GM21367 (cell line): ENCODE results near the gene HMGA1.
"Not testable (repeated sequence)": the region's sequence is repeated elsewhere in the genome, so short reads cannot be mapped to it uniquely, and the experiment has no call there.

ENCODE experiments used
- ATAC-seq: cut with Tn5 transposase; IDR thresholded peaks from one replicate; pipeline ENCODE4 v1.9.1; 2021; ENCODE audit not compliant: unreplicated experiment

The HMGA1 gene

DNA sequence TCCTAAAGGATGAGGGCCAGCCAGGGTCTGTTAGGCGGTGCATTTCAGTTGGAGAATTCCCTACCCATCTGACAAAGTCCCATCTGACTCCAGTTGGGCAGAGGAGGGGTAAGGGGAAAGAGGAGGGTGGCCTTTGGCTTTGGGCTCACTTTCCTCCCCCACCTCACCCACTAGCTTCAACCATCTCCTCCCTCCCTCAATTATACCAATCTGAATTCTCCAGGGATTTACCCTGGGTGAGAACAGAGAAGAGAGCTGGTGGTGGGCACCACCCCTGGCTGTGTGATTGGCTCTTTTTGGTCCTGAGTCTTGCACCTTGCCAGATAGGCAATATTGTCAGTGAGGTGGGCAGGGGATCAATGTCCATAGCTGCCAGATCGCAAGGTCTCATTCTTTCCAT, 3.2 kb downstream of the HMGA1 start:
- ATAC-seq, result no peak

DNA sequence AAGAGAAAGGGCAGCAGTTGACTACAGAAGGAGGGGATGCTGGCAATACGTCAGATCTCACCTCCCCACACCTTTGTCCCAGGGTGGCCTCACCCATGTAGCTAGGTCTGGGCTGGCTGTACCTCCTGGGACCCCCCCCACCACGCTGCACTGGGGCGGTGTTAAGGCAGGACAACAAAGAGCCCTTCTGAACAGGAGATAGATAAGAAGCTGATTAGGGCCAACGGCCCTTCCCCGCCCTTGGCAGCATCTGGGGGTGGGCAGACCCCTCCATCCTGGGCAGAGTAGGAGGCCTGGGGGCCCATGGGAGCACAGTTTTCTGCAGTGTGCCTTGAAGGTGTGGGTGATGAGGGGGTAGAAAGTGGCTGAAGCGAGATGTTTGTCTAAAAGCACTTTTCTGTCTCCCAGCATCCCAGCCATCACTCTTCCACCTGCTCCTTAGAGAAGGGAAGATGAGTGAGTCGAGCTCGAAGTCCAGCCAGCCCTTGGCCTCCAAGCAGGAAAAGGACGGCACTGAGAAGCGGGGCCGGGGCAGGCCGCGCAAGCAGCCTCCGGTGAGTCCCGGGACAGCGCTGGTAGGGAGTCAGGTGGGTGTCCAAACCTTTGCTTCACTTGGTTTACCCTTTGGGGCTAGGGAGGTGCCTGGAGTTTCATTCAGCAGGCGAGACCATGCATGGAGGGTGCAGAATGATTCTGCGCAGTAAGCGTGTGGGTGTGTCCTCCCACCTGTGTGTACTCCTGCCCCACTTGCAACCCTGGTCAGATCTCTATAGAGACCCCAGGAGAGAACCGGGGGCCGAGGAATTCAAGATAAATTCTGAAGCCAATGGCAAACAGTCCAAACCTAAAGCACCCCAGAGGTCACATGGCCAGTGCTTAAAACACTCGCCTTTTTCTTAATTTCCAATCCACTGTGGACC, 3.9 kb downstream of the HMGA1 start:
- no peak for ATAC-seq

DNA sequence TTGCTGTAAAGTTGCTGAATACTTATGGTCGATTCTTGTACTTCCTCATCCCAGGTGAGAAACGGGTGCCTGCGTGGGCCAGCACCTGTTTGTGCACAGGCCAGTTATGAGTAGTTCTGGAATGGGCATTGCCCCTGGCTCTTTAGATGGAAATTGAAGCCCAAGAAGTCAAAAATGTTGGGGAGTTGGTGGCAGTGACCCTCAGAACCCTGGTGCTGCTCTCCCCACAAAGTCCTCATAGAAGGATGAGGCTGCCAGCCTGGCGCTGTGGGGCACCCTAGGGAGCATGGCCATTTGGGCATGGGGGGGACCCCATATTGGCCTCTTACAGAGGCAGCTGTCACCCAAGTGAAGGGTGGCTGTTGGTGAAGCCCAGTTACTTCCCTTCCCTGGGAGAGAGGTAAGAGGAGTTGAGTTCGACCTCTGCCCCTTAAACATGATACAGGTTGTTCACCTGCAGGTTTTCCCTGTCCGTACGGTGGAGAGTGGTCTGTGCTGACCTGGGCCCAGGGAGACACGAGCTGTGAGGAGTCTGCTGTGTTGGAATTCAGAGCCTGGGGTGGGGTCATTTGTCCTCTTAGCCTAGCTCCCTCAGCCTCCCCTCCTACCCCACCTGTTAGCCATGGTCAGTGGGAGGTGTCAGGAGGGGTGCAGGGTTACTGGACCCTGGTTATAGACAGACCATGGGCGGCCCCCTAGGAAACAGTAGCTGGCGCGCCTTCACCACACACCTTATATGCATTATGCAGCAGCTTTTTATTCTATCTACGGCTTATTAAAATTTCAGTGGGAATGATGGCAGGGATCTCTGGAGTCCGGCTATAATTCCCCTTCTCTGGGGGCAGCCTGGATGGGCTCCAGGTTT, 4.9 kb downstream of the HMGA1 start:
- ATAC-seq, result no peak

DNA sequence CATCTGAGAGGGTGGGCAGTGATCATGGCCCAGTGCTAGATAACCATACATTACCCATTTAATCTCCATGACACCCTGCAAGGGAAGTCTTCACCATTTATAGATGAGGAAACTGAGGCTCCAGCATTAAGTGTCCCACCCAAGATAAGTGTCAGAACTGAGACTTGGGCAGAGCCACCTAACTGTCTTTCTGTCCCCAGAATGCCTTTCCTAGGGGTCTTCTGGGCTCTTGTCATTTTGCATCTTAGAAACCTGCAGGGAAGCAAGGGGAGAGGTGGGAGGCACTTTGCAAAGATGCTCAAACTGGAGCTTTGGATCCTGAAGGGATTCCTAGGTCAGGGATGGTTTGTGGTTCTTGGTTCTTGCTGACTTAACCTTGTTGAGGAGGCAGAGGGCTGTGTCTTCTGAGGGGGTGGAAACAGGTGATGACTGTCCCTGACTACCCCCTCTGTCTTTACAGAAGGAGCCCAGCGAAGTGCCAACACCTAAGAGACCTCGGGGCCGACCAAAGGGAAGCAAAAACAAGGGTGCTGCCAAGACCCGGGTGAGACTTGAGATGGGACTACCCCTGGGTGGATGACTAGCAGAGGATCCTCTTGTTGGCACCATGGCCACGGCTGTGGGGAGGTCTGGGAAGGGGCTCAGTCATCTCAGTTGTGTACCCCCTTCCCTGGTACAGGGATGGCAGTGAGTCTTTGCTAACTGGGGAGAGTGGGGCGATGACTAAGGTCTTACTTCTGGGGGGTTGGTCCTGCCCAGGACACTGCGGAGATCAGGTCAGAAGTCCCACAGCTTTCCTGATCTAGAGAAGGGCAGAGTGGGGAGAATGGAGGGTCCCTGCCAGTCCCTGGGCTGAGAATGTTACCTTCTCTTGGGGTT, 5.8 kb downstream of the HMGA1 start:
- ATAC-seq, result no peak

DNA sequence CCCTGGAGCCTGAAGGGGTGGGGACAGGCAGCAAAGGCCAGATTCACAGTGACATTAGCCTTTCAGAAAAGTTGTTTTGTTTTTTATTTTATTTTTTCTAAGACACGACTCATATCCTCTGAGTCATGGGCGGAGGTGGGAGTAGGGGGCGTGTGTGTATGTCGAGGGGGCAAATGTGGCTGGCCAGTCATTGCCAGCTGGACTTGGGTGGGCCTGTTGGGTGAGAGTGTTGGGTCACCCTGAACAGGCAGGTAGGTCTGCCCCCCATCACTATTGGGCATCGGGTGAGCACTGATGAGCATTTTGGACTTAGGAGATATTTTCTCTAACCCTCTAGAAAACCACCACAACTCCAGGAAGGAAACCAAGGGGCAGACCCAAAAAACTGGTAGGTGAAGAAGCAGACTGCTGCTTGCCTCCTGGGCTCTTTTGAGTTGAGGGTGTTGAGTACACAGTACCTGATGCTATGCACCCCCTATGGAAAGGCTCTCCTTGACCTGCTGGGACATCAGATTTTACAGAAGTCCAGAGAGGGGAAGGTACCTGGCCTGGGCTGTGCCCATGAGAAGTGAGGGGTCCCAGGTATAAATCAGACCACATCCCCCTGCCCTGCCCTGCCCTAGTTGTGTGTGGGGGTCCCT, 6.6 kb downstream of the HMGA1 start:
- ATAC-seq, result no peak

DNA sequence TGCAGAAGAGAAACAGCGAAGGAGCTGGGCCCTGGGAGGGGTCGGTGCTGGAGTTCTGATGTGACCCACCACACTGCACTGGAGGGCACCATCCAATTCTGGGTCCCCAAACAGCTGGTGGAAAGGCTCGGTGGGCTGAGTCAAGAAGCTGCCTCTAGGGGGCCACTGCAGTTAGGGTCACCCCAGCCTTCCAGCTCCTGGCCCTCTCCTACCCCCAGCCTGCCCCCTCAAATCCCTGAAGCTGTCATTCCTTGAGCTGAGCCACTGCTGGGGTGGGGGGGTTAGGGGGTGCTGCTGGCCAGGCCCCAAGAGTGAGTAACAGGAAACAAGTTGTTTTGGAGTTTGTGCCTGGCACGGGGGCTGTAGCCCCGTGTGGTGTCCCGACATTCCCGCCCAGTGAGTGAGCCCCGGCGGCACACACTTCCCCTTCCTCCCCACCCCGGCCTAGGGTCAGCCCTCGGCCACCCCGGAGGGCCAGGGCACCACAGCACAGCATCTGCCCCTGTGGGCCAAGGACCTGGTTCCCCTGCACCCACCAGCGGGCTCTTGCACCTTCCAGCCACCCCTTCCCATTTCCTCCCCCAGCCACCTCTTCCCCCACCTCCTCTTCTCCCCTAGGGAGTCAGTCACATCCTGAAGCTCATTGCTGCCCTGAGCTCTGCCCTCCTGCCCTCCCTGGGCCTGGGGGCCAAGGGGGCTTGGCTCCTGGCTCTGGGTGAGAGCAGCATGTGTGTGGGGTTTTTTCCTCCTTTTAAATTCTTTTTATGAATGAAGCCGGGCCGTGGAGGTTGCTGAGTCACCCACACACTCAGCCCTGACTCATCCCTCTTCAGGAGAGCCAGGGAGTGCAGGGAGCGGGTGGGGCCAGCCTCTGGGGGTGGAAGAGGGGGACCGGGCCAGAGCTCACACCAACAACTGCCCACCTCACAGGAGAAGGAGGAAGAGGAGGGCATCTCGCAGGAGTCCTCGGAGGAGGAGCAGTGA, 7.5 kb downstream of the HMGA1 start:
- no peak for ATAC-seq

DNA sequence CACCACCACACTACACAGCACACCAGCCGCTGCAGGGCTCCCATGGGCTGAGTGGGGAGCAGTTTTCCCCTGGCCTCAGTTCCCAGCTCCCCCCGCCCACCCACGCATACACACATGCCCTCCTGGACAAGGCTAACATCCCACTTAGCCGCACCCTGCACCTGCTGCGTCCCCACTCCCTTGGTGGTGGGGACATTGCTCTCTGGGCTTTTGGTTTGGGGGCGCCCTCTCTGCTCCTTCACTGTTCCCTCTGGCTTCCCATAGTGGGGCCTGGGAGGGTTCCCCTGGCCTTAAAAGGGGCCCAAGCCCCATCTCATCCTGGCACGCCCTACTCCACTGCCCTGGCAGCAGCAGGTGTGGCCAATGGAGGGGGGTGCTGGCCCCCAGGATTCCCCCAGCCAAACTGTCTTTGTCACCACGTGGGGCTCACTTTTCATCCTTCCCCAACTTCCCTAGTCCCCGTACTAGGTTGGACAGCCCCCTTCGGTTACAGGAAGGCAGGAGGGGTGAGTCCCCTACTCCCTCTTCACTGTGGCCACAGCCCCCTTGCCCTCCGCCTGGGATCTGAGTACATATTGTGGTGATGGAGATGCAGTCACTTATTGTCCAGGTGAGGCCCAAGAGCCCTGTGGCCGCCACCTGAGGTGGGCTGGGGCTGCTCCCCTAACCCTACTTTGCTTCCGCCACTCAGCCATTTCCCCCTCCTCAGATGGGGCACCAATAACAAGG, 8.5 kb downstream of the HMGA1 start:
- ATAC-seq, result not testable (repeated sequence)

DNA sequence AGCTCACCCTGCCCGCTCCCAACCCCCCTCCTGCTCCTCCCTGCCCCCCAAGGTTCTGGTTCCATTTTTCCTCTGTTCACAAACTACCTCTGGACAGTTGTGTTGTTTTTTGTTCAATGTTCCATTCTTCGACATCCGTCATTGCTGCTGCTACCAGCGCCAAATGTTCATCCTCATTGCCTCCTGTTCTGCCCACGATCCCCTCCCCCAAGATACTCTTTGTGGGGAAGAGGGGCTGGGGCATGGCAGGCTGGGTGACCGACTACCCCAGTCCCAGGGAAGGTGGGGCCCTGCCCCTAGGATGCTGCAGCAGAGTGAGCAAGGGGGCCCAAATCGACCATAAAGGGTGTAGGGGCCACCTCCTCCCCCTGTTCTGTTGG, 9.1 kb downstream of the HMGA1 start:
- ATAC-seq, result not testable (repeated sequence)

DNA sequence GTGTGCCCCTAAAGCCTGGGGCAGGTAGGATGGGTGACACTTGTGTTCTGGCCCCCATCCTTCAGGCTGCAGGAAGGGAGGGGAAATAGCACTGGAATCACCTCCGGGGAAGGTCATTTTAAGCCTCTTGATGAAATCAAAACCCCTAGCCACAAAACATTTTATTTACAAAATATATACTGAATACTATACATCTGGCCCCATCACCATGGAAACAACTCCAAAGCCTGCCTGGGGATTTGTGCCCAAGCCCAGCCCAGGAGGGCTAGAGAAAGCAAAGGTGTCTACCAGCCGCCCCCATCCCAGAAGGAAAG, 9.5 kb downstream of the HMGA1 start:
- ATAC-seq, result no peak

DNA sequence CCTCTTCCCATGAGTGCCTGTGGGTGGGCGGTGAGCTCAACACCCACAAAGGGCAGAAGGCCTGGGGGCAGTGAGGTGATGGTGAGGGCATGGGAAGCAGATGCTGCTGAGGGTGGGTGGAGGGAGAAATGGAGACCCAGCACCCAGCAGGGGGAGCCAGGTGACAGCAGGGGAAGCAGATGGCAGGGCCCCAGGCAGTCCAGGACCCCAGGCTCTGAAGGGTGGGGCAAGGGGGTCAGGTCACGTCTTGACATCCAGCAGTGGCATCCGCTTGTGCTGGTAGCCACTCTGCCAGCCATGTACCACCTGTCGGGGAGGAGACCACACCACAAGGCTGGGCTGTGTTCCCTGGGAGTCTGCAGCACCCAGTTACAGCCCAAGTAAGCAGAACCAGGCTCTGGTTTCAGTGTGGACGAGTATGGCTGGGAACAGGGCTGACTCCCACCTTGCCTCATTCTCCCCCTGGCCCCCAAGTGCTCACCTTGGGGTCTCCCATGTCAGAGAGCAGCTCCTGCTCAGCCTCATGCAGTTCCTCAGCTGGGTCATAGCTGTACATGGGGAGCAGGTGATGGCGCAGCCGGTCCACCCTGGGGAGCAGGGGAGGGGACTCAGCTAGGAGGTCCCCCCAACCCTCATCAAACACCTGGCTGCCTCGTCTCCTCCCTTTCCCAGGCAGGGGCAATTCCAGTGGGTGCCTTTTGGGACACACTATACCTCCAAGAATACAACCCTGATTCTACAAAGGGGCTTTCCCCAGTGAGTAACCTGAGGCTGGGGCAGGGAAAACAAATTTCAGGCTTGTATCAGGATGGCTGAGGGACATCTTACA, 10.1 kb downstream of the HMGA1 start:
- ATAC-seq, result no peak

DNA sequence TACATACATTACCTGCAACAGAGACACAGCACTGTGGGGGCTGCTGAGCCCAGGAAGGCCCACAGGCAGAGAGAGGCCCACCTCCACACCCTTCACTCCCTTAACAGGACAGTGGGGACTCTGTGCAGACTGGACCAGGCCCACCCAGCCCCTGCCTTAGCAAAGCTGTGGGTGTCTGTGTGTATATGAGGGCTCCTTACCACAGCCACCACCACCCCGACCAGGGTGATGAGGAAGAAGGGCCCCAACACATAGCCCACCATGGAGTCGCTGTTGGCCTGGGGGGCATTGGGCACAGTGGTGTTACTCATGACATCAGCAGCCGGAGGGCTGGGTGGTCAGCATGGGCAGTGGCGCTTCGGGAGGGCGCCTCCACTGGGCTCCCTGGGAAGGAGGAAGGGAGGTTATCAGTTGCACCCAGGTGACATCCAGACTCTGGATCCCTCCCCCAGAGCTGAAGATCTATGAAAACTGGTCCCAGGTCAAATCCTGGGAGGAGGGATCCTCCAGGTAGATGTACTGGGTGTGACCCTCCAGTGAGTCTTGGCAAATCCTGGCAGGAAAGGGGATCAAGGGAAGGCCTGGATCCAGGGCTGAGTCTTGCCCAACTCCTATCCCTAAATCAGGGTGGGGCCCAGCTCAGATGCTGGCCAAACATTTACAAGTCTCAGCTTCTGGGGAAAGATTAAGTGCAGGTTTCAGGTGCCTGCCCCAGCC, 11.0 kb downstream of the HMGA1 start:
- no peak for ATAC-seq

DNA sequence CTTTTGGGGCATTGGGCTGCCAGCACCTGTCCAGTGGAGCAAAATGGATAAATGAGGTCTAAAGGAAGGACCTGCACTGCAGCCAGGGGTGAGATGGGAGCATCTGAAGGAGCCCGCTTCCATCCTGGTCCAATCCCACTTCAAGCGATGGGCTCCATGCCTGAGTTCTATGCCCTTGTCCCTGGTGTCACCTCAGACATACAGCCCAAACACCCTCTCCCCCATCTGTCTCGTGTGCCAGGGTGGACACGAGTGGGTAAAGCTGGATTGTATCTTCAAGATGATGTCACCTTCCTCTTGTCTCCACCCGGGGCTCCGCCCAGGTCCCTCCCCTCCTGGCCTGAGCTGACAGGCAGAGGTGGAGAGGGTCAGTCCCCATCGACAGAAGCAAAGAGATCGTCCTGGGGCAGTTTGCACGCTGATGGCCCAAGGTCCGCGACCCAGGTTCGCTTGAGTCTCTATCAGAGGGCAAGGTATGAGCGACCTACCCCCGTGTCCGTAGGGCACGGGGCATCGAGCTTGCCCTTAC, 11.6 kb downstream of the HMGA1 start:
- peak; percentile 14 for ATAC-seq

DNA sequence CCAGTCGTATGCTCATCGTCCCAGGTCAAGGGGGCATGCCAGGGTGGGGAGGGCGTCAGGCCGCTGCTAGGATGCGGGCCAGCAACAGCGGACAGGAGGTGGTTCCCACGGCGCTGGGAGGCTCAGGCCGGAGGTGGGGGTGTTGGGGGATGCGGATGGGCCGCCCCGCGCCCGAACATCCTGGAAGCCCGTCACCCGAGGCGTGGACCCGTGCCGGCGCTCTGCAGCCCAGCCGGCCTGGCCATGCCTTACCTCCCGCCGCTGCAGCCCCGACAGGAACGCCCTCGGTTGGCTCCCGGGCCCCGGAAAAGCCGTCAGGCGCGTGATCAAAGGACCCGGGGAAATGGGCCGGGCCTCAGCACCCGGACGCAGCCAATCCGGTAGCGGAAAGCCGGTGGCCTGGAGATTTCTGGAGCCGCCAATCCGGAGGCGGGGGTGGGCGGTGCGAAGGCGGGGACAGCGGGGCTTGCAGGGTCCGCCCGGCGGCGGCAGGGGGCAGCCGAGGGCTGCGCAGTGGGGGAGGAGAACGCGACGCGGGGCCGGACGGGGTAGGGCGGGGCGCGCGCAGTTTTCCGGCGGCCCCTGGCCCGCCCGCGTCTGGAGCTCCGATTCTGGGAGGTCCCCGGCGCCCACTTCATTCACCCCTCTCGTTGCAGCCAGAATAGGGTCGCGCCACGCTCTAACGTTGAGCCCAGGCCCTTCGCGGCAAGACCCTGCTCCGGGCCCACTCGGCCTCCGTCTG, 12.2 kb downstream of the HMGA1 start, which contains the start of gene SMIM29:
Gene SMIM29 (minus strand): TSS at position 280 of the 742 bp plus-strand sequence. CDS start 1,215 bp downstream, outside the sequence.
- ATAC-seq, result peak; percentile 61

DNA sequence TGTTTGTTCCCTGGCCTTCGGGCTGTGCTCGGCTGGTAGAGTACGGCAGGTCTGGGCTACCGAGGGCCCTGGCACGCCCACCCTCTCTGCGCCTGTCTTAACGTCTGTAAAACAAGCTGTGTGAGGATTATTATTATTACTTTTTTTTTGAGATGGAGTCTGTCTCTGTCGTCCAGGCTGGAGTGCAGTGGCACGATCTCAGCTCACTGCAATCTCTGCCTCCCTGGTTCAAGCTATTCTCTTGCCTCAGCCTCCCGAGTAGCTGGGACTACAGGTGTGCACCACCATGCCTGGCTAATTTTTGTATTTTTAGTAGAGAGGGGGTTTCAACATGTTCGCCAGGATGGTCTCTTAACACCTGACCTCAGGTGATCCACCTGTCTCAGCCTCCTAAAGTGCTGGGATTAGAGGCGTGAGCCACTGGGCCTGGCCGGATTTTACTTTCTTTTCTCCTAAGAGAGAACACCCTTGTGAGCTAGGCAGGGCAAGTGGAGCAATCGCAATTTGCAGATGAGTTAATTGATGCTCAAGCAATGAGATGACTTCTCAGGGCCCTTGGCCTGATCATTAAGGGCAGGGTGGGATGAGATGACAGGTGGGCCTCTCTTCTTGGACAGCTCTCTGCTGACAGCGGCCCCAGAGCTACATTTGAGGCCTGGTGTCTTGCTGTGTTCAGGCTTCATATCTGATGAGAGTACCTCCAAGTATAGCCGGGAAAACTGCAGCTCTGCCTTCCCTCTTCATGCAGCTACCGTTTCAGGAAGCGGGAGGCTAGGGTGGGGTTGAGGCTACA, 13.0 kb downstream of the HMGA1 start:
- peak; percentile 16 for ATAC-seq

DNA sequence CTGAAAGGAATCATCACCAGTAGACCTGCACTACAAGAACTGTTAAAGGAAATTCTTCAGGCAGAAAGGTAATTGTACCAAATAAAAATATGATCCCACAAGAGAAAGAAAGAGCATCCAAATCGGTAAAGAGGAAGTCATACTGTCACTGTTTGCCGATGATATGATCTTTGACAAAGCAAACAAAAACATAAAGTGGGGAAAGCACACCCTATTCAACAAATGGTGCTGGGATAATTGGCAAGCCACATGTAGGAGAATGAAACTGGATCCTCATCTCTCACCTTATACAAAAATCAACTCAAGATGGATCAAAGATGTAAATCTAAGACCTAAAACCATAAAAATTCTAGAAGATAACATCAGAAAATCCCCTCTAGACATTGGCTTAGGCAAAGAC, 15.7 kb downstream of the HMGA1 start:
- not testable (repeated sequence) for ATAC-seq
